Activated naive CD8-positive, alpha-beta T cell treated with anti-CD3 and anti-CD28 coated beads, Interleukin-2, amount 50 U/mL, for 16 hours (primary cell): Measurements from ENCODE around the gene CPNE6.

ENCODE experiments used
- DNase-seq: peaks from one replicate; pipeline ENCODE4 v3.0.0-alpha.2; 2020; ENCODE audit warnings: low read depth, low spot score

The CPNE6 gene

DNA sequence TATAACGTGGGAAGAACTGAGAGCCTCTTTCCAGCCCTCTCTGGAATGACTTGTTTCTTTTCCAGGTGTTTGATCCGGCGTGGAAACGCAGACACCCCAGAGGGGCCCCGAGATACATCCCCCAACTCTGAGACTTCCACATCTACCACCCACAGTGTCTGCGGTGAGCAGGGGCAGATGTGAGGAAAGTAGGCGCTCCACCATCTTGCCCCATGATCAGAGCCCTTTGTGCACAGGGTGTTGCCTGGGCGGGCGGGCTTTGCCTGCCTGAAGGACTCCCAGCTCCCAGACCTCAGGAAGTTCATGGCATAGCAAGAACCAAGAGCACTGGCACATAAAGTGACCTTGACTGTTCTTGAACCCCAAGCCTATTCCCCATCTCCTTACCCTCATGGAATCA, 16.7 kb upstream of the CPNE6 start:
- no peak for DNase-seq

DNA sequence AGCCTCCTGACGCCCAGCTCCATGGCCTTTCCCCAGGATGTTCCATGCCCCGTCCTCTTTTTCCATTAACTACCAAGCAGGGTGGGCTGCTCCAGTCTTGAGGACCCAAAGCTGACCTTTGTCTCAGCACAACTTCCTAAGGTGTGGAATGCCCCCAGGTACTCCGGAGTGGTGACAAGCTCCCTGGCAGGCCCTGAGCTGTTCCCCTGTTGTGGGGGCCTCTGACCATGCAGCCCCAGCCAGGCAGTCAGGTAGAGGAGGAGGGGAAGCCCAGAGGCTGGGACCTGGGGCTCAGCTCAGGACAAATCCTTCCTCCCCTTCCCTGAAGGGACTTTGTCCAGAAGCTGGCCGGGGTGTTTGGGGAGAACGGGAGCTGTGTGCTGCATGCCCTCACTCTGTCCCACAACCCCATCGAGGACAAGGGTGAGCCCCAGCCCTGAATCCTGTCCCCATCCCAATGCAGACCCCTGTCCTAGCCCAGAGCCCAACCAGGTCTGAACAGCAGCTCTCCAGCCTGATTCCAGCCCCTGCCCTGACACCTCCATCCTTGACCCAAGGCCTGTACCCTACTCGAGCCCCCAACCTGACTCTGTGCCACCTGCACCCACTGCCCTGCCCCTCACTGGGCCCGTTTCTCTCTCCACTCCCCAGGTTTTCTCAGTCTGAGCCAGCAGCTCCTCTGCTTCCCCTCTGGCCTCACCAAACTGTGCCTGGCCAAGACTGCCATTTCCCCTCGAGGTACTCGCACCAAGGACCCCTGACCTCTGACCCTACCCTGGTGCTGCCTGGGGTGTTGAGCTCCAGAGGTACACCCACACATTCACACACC, 15.2 kb upstream of the CPNE6 start:
- no peak for DNase-seq

DNA sequence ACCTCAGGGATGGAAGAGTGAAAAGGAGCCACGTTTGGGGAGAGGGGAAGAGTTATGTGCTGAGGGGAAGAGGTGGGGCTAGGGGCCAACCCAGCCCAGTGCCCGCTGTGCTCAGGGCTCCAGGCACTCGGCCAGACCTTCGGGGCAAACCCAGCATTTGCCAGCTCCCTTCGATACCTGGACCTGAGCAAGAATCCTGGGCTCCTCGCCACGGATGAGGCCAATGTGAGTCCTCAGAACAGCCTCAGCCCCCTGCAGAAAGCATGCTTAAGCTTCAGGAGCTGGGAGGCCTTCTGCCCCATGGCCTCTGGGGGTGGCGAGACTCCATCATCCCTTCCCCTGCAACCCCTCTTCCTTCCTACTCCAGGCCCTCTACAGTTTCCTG, 14.6 kb upstream of the CPNE6 start:
- no peak for DNase-seq

DNA sequence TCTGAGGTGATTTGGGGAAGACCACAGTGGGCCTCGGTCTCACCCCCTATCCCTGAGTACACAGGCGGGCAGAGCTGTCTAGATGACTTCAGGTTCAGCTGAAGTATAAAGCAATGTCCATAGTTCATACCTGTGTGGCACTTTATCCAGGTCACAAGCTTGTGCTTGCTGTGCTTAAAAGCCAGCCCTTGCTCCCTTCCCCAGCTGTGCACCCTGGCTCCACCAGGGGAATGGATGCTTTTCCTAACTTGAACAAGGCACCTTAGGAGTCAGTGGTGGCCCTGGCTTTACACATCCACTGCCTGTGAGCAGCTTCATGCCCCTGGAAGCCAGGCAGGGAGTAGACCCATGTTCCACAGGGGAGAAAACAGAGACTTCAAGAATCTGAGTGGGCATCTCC, 14.1 kb upstream of the CPNE6 start:
- DNase-seq, result no peak

DNA sequence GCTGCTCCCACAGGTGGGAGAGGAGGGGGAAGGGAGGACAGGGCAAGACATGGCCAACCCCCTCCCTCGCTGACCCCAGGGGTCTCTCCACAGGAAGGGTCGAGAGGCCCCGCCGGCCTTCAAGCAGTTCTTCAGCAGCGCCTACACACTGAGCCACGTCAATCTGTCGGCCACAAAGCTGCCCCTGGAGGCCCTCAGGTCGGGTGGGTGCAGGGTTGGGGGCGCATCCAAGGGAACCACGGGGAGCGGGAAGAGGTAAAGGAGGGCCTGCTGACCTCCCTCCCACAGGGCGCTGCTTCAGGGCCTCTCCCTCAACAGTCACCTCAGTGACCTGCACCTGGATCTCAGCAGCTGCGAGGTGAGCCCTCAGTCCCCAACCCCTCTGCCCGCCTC, 13.5 kb upstream of the CPNE6 start:
- DNase-seq, result no peak

DNA sequence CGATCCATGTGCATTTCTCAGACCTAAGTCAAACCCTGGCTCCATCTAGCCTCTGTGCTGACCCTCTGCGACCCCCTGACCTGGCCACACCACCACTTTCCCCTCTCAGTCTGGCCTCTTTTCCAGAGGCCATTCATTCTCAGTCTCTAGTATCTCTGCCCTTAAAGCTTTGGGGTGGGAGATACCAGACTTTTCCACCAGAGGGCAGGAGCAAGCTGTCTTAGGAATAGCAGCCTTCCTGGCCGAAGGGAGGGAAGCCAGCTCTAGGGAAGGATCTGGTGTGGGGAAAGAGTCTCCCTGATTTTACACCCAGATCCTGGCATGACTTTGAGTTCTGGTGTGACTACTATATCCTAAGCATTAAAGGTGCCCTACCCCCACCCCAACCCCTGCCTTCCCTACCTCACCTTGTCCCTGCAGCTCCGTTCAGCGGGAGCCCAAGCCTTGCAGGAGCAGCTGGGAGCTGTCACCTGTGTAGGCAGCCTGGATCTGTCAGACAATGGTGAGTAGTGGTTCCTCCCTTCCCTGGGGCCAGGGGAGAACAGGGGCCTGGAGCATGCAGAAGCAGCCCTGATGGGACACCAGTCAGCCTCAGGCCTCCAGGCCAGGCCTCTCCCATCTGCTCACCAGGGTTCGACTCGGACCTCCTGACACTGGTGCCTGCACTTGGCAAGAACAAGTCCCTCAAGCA, 13.0 kb upstream of the CPNE6 start:
- no peak for DNase-seq

DNA sequence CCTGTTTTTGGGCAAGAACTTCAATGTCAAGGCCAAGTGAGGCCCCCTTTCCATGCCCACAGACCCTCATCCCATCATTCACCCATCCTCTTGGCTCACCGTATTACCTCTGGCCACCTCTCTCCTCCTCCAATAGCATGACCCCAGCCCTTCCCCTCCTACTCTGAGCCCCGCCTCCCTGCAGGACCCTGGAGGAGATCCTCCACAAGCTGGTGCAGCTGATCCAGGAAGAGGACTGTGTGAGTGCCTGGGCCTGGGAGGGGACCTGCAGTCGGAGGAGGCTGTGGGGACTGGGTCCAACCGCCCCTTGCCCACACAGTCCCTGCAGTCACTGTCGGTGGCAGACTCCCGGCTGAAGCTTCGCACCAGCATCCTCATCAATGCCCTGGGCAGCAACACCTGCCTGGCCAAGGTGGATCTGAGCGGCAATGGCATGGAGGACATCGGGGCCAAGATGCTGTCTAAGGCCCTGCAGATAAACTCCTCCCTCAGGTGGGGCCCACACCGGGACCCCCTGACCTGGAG, 12.3 kb upstream of the CPNE6 start:
- DNase-seq, result no peak

DNA sequence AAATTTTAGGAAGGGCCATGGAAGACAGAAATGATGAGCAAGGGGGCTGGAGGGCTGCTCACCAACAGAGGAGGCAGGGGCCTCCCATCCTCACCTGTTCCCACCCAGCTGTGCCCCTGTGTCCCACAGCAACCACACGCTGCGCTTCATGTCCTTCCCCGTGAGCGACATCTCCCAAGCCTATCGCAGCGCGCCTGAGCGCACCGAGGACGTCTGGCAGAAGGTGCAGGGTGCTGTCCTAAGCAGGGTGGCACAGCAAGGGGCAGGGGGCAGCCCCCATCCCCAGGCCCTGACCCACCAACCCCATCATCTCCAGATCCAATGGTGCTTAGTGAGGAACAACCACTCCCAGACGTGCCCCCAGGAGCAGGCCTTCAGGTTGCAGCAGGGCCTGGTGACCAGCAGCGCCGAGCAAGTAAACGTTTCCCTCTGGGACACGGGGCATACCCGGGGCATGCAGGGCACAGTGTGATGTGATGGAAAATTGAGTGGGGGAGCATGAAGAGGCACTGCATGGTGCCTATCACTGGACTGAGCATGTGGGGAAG, 11.4 kb upstream of the CPNE6 start:
- DNase-seq, result no peak

DNA sequence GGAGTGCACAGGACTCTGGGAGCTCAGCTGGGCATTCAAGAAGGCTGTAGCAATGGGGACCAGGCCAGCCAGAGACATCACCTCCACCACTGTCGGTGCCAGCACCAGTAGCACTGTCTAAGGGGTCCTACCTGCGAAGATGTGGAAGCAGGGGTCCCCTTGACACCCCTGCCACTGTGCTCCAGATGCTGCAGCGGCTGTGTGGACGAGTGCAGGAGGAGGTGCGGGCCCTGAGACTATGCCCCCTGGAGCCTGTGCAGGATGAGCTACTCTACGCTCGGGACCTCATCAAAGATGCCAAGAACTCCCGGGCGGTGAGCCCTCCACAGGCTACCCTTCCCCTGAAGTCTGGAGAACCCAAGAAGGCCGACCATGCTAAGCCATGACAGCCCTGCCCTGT, 10.9 kb upstream of the CPNE6 start:
- DNase-seq, result no peak

DNA sequence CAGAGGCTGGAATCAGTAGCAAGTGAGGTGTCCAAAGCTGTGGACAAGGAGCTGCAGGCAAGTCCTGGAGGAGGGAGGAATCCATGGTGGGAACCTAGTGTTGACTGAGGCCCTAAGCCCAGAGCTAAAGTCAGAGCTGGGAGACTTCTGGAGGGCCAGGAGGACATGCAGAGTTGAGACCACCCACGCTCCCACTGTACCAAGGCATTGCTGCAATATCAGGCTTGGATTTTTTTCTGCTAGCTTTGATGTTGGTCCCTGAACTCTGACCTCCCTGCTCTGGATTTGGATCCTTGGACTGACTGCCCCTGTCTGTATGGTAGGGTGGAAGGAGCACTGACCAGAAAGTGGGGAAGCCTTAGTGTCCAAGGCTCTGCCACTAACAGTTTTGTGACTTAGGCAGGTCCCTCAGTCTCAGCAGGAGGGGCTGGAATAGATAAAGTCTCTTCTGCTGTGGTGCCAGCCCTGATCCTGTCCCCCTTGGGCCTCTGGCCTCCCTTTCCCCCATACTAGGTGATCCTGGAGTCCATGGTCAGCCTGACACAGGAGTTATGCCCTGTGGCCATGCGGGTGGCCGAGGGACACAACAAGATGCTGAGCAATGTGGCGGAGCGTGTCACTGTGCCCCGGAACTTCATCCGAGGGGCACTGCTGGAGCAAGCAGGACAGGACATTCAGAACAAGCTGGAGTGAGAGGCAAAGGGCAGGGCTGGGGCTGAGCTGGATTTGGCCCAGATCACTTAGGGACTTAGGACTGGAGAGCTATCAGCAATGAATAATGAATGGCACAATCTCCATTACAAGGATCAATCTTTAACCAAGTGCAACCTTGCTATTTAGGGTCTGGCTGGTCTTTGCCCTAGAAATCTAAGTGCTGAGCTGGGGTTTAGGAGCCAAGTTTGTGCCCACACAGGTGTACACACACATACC, 10.1 kb upstream of the CPNE6 start:
- no peak for DNase-seq

DNA sequence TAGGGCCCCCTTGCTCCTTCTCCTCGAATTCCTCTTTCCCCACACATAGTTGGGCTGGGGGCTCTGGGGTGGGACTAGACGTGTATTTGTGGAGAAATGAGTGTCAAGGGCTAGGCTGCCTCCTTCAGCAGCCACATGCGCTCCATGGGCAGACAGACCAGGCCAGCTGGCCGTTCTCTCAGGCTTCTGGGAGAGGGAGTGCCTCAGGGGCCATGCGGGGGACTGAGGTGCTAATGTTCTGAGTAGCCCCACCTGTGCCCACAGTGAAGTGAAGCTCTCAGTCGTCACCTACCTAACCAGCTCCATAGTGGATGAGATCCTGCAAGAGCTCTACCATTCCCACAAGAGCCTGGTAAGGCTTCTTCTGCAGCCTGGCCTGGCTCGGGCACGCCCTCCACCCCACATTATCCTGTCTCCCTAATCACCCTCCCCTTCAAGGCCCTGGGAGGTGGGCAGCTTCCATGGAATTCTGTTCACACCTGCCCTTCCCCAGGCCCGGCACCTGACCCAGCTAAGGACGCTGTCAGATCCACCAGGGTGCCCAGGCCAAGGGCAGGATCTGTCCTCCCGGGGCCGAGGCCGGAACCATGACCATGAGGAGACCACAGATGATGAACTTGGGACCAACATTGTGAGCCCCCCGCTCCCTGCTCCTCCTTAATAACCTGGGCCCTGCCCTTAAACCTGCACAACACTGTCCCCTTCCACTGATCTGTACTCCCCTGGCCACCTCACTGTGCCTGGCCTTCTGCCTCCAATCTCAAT, 9.0 kb upstream of the CPNE6 start:
- DNase-seq, result no peak

DNA sequence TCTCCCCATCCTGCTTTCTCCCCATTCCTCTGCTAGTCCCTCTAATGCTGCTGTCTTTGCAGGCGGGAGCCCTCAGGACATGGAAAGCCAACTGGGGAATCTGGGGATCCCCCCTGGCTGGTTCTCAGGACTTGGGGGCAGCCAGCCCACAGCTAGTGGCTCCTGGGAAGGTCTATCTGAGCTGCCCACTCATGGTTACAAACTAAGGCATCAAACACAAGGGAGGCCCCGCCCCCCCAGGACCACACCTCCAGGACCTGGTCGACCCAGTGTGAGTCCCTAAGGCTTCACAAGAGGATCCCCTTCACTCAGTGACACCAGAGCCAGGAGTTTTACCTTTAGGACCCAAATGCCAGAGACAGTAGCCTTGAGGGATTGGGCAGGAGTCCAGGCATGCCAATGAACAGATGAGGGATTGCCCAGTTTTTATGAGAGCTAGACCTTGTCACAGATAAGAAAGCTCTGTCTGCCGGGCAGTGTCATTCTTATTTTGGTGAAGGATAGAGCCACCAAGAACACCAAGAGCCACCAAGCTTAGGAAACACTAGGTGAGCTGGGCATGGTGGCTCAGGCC, 8.0 kb upstream of the CPNE6 start:
- no peak for DNase-seq

DNA sequence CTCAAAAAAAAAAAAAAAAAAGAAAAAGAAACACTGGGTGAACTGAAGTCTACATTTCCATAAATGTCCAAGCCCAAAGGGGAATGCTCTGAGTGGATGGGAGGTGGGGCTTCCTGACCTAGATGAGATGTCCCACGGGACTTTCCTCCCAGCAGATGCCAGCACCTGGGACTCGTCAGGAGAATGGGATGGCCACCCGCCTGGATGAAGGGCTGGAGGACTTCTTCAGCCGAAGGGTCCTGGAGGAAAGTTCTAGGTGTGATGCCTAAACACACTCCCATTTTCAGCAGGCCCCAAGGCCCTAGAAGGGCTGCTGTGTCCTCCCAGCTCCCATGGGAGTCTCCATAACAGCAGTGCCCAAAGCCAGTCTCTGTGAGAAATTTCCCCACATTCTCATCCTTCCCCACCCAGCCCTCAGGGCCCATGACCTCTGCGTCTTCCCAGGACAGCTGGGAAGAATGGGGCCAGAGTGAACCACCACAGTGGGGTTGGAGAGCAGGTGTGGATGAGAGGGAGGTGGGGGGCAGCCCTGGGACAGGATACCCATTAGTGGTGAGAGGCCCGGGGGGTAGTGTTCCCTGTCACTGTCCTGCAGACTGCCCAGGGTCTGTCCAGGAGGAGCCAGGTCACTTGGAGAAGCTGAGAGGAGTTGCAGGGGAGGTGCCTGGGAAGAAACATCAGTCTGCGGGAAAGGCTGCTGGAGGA, 7.1 kb upstream of the CPNE6 start:
- no peak for DNase-seq

DNA sequence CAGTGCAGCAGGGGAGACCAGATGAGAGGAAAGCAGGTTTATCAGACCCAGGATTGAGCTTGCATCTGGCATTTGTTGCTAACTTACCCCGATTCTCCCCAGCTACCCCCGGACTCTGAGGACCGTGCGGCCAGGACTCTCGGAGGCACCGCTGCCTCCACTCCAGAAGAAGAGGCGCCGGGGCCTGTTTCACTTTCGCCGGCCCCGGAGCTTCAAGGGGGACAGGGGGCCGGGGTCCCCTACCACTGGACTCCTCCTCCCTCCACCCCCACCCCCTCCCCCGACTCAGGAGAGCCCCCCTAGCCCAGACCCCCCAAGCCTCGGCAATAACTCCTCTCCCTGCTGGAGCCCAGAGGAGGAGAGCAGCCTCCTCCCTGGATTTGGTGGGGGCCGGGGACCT, 6.5 kb upstream of the CPNE6 start:
- DNase-seq, result no peak

DNA sequence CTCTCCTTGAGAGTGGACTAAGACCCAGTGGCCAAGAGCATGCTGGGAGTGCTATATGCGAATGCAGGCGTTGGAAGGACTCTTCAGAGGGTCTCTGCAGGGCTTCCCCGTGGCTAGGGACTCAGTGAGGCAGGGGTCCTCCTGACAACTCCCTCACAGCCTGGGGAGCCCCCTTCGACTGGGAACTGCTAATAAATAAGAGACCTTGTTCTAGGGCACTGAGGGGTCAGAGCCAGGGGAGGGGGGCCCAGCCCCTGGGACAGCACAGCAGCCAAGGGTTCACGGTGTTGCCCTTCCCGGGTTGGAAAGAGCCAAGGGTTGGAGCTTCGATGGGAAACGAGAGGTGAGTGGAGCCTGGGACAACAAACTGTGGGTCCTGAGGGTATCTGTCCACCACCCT, 6.0 kb upstream of the CPNE6 start:
- no peak for DNase-seq

DNA sequence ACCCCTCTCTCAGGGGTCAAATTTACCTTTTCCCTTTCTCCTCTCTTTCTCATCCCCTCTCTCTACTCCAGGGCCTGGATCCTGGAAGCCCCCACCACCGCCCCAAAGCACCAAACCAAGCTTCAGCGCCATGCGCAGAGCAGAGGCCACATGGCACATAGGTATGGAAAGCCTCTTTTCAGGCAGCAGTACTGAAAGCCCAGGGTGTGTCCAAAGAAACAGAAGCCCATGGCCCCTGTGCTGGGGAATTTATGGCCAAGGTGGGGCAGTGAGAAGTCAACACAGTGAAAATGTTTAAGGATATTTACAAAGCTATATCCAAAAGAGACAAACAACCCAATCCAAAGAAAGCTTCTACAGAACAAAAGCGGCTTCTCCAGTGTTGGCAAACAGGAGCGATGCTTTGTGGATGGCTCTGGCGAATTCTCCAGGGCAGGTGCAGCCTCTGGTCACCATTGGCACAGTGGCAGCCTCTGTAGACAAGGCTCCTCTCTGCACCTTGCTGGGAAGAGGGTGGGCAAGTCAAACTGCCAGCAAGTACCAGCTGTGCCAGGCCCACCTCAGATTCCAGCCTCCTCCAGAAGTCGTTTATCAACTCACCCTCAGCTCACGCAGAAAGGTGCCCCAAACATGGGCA, 4.7 kb upstream of the CPNE6 start:
- no peak for DNase-seq

DNA sequence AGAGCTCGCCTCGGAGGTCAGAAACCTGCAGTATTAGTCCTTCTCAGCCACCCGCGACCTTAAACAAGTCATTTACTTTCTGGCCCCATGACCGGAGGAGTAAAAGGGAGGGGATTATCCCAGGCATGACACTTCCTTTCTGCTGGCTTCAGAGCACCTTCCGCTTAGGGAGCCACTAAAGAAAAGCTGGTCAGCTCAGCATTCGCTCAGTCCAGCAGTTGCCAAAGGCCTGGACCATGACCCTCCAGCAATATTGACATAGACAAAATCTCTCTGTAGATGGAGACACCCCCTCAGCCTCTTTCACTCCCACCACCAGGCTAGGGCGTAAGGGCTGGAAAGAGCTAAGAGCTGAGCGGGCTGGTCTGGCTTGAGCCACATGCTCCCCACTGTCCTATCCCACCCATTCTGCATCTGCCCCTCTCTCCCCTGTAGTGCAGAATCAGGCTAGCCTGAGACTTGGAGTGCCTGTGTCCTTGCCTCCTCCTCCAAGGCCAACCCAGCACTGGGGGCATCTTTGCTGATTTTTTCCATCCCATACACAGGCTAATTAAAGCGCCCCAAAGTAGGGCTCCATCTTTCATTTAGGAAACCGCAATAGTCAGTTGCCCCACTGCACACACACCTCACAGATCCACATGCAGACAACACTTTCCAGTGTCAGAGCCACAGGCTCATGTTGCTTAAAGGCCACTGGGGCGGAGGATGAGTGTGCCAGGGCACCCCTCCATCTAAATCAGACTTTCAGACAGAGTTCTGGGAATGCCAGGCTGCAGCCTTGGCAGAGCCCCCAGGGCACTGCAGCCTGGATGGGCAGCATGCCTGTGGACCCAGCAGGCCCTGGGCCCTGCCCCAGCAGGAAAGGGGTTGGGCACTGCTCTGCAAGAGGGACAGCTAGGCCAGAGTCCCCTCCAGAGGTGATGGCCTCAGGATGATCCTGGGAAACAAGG, 4.0 kb upstream of the CPNE6 start:
- DNase-seq, result no peak

DNA sequence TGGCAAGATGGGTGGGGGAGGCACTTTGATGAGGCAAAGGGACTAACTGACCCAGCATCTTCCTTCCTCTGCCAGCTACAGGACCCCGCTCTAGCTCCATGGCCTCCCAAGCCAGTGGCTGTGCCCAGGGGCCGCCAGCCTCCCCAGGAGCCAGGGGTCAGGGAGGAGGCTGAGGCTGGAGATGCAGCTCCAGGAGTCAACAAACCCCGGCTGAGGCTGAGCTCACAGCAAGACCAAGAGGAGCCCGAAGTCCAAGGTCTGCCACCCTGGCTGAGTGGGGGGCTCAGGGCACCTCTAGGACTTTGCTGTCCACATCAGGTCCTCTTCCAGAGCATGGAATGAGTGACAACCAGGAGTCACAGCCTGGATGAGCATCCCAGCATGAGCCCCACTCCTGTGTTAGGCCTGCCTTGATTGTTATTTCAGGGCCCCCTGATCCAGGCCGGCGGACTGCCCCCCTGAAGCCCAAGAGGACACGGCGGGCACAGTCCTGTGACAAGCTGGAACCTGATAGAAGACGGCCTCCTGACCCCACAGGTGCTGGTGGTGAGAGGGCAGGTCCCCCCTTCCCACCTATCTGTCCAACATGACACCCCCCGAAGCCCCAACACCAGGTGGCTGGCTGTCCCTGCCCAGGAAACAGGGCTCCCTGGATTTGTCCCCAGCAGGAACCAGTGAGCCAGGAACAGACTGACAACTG, 2.5 kb upstream of the CPNE6 start:
- no peak for DNase-seq
